NCI-H446 treated with DMSO at 0.1 percent for 48 hours (cell line): Measurements from ENCODE around the gene CABP4.

Source experiments
- DNase-seq: peaks from one replicate; lab custom pipeline; 2025; lab: John Stamatoyannopoulos, UW

The CABP4 gene

DNA sequence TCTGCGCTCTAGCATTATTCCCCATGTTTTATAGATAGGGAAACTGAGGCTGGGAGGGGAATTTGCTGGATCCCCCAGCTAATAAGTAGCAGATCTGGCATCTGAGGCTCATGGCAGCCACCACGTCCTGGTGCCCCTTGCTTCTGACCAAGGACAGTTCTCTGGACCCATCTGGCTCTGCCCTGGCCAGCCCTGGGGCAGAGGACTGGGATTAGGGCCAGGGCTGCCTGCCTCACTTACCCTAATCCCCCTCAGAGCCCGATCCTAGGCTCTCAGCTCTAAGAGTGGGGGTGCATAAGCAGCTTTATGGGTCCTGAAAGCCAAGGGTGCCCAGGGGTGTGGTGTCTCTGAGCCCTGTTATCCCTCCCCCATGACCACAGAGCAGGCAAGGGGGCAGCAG lies at the start of gene CABP4:
CABP4 (plus strand) TSS at position 301 of the 400 bp plus-strand sequence; CDS start at position 371, 70 bp downstream.
- no peak for DNase-seq

DNA sequence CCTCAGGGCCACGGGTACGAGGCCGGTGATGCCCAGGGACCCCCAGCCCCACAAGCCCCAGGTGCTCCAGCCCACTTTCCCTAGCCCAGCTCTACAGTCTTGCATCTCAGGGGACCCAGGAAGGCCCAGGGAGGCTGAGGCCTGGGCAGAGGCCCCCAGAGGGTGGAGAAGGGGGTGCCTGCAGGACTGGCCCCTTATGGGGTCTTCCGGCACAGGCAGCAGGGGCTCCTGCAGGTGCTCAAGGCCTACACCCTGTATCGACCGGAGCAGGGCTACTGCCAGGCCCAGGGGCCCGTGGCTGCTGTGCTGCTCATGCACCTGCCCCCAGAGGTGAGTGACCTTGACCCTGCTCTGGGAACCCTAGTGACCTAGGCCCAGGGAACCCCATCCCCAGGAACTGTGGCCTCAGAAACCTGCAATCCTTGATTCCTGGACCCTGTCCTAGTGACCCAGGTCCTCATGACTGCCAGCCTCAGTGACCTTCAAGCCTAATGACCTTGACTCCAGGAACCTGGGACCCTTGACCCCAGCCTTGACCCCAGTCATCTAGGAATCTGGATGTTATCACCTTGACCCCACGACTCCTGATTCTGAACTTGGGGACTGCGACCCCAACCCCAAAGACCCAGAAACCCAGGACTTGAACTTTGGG lies 49.3 kb upstream of the CABP4 start:
- no peak for DNase-seq

DNA sequence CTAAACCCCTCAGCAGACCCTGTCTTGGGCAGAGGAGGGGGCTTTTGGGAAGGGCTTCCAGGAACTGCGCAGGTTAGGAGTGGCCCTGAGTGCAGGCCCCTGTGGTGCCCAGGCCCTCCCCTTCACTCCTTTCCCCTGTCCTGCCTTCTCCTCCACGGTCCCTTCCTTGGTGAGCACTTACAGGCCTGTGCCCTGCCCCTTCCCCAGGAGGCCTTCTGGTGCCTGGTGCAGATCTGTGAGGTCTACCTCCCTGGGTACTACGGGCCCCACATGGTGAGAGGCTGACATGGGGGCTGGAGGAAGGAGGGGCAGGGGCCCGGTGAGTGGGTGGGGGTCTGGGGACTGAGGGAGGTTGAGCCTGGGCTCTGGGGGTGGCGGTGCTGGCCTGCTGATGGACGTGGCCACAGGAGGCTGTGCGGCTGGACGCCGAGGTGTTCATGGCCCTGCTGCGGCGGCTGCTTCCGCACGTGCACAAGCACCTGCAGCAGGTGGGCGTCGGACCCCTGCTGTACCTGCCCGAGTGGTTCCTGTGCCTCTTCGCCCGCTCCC lies 48.7 kb upstream of the CABP4 start:
- no peak for DNase-seq

DNA sequence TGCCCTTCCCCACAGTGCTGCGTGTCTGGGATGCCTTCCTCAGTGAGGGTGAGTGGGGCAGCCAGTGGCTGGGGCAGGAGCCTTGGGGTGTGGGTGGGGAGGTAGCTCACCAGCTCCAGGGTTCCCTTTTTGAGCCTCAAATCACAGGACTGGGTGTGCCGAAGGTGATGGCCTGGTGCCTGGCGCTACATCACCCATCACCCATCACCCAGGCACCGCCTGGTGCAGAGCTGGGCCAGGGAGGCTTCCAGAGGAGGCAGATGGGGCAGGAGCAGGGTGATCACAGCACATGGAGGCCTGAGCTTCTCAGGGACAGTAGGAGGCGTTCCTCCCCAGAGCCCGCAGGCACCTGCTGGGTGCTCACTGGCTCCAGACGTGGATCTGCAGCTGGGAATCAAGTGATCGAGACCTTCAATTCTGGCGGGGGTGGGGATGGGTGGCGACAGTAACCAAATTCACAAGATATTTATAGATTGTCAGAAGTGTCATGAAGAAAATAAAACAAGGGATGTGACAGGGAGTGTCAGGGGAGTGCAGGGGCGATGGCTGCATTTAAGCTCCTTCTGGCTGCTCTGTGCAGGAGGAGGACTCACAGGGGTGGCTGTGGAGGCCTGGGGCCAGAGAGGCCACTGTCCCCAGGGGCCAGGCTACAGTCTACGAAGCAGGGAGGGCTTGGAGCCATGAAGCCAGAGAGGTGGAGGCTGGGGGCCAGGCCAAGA lies 48.0 kb upstream of the CABP4 start:
- DNase-seq: no peak

DNA sequence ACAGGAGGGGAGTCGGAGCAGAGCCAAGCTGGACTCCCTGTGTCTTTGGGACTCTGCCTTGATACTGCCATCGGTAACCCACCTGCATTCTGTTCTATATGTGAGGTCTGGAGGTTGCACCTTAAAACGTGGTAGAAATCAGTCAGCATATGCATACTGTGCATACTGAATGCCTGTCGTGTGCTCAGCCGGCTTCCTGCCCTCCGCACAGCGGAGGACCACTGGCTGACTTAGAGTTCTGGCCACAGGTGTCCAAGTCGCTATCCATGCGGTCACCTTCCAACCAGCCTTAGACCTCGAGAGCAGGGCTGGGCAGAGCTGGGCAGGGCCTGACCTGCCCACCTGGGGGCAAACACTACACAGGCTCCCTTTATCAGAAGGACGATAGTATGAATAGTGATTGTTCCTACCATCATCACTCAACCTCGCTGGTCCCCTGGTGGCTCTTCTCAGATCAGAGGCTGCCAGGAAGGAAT lies 47.4 kb upstream of the CABP4 start:
- no peak for DNase-seq

DNA sequence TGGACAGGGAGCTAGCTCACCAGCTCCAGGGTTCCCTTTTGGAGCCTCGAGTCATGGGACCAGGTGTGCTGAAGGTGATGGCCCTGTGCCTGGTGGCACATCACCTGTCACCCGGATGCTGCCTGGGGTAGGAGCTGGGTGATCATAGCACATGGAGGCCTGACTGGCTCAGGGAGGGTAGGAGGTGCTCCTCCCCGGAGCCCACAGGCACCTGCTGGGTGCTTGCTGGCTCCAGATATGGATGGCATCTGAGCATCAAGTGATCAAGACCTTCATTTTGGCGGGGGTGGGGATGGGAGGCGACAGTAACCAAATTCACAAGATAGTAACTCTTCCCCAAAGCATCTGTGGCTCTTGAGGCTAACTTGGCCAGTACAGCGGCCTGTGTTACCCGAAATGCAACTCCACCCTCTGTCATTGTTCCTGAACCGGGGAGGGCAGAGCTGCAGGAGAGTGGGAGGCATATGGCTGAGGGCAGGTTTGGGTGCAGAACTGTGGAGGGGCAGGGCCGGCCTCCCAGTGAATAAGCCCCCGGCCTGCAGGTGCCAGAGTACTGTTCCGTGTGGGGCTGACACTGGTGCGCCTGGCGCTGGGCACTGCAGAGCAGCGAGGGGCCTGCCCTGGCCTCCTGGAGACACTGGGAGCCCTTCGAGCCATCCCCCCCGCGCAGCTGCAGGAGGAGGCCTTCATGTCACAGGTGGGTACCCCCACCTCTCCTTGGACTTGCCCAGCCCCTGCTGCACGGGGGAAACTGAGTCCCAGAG lies 46.5 kb upstream of the CABP4 start:
- no peak for DNase-seq

DNA sequence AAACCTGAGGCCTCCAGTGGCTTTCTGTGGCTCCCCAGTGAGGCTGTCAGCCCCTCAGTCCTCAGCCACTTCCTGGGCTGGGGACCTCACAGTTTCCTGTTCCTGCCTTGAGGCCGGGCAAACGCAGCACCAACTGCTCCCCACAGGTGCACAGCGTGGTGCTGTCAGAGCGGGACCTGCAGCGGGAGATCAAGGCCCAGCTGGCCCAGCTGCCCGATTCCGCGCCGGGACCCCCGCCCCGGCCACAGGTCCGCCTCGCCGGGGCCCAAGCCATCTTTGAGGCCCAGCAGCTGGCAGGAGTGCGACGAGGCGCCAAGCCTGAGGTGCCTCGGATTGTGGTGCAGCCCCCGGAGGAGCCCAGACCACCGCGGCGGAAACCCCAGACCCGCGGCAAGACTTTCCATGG lies 45.9 kb upstream of the CABP4 start:
- DNase-seq: no peak

DNA sequence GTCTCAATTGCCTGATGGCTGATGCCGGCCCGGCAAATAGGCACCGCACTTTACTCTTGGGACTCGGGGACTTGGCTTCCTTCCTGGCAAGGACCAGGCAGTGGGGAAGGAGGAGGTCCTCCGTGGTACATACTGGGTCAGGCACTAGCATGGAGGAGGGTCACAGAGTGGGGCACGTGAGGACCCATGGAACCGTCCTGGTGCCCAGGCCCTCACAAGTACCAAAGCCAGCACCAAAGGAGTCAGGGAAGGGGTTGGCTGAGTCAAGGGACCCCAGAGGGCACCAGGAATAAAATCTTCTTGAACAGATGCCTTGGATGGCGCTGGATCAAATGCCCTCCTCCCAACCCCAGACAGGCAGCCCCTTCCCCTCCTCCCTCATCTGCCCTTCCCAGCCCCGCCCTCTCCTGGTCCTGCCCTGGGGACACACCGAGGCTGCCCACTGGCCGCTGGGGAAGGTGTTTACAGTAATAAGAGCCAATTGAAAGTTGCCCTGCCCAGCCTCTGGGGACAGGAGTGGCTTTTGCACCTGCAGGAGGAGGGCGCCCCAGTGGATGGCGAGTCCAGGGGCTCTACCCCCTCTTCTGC lies 45.3 kb upstream of the CABP4 start:
- no peak for DNase-seq

DNA sequence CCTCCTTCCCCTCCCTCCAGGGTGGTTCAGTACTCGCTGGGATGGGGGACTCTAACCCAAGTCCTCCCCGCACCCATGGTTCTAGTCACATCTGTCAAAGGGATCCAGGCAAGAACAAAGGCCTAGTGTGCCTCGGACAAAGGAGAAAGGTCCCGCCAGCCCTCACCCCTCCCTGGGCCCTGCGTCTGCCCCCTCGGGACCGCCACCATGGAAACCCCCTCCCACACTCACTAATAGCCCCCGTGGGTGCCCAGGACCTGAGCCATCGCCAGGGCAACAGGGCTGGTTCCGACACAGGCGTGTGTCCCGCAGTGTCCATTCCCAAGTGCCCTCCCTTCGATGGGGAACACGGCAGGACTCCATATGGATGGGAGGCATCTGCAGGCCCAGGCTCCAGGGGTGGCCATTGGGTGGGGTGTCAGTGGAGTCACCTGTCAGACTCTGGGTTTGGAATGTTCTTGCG lies 44.8 kb upstream of the CABP4 start:
- DNase-seq: no peak

DNA sequence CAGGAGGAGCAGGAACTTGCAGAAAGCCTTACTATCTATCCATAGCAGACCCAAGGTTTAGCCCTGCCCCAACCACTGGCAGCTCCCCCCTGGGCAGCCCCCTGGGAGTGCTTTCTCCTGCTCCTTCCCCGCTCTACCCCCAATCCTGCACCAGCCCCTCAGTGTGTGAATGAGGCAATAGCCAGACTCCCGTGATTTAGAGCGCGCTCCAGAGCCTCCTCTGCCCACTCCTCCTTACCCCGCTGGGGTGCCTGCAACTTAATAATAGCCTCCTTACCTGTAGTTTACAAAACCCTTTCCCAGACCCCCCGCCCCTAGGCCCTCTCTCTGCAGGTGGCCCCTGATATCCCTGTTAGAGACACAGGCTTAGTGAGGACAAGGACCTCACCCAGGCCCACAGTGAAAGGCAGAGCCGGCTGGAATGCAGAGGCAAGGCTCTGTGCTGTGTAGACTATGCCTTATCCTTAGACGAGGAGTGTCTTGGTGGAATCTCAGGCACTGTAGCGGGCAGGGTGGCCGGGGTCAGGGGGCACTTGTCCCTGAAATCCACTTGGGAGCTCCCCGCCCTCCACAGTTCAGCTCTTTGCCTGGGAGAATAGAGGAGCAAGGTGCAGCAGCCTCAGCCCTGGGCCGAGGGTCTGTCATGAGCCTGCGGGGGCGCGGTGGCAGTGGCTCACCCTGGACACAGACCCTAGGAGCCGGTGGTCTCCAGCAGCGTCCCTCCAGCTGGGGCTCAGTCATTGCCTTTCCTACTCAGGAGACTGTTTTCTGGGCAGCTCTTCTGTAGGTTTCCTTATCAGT lies 44.0 kb upstream of the CABP4 start:
- no peak for DNase-seq

DNA sequence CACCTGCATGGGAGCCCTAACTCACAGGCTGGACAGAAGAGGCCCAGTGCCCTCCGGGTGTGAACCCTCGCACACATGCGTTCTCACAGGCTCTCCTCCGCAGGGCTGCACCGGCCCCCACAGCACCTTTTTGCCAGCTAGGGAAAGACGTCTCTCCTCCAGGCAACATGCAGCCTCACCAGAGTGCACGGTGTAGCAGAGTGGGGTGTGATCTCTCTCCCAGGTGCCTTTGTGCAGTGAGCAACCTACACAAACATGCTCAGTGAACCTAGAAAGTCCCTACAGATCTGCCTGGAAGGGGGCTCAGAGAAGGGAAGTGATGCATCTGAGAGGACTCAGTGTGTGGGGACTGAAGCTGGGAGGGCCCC lies 43.4 kb upstream of the CABP4 start:
- no peak for DNase-seq

DNA sequence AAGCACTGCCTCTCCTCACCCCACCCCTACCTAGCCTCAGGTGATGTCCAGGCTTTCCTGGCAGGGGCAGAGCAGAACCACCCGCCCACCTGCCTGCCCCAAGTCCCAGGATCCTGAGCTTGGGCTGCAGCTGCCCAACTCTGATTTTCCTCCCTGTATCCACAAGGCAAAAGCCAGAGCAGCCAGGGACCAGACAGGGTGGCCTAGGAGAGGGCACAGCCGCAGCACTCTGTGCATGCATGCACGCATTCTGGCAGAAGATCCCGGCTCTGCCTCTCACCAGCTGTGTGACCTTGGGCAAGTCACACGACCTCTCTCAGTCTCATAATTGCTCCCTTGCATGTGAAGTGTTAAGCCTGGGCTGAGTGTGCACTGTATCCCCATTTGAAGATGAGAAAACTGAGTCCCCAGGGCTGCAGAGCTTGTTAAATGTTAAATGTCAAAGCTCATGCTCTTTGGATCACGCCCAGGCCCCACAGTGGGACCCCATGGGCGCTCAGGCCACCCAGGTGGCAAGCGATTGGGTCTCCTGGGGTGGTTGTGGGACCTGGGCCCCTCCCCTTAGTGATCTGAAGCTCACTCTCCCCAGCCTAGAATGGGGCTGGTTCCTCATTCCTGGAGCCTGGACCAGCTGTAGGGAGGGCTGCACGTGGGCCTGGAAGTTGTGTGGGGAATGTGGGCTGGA lies 42.5 kb upstream of the CABP4 start:
- DNase-seq: no peak

DNA sequence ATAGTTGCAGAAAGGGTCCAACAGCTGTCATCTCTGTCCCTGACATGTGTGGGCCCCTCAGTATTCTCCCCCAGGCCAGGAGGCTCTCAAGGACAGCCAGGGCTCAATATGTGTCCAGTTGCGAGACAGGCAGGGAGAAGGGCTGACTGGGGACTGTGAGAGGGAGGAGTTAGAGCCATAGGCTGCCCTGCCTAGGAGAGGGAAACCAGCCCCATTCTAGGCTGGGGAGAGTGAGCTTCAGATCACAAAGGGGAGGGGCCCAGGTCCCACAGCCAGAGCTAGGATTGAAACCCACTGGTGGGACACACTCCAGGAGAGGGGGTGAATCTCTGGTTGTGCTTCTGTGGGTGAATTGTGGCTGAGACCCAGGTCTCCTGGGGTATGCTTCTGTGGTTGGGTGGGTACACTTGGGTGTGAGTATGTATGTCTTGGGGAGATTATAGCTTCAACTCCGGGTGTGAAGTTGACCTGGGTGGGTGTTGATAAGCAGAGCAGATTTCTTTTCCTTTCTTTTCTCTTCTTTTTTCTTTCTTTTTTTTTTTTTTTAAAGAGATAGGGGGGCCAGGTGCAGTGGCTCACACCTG lies 41.8 kb upstream of the CABP4 start:
- DNase-seq: no peak

DNA sequence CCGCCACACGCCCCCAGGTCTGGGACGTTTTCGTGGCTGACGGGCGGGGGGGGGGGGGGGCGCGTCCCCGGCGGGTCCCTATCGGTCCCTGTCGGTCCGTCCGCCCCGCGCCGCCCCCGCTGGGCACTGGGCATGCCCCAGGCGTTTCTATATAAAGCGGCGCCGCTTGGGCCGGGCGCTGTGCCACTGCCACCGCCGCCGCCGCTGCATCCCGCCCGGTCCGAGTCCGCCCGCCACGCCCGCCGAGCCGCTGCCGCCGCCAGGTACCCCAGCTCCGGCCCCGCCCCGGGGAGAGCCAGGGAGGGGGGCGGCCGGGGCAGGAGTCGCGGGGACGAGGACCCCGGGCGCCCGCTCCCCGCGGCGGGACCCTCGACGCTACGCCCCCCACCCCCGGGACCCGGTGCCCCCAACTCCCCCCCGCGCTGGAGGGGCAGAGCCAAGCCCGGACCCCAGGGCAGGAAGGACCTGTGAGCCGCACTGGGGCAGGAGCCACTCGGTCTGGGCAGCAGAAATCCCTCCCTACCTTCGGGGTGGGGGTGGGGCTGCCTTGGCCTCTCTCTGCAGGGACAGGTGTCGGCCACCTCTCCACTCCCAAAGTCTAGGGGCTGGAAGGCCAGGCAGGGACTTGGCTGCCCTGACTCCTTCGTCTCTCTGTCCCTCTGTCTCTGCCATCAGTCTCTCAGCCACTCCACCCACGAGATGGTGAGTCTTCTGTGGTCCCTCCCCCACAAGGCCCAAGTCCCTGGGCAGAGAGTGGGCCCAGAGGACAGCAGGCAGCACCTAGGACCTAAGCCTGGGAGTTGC lies 39.5 kb upstream of the CABP4 start, which contains the start of gene CARNS1:
CARNS1 (plus strand) TSS at position 178 of the 804 bp plus-strand sequence; CDS start at position 700, 522 bp downstream.
- no peak for DNase-seq

DNA sequence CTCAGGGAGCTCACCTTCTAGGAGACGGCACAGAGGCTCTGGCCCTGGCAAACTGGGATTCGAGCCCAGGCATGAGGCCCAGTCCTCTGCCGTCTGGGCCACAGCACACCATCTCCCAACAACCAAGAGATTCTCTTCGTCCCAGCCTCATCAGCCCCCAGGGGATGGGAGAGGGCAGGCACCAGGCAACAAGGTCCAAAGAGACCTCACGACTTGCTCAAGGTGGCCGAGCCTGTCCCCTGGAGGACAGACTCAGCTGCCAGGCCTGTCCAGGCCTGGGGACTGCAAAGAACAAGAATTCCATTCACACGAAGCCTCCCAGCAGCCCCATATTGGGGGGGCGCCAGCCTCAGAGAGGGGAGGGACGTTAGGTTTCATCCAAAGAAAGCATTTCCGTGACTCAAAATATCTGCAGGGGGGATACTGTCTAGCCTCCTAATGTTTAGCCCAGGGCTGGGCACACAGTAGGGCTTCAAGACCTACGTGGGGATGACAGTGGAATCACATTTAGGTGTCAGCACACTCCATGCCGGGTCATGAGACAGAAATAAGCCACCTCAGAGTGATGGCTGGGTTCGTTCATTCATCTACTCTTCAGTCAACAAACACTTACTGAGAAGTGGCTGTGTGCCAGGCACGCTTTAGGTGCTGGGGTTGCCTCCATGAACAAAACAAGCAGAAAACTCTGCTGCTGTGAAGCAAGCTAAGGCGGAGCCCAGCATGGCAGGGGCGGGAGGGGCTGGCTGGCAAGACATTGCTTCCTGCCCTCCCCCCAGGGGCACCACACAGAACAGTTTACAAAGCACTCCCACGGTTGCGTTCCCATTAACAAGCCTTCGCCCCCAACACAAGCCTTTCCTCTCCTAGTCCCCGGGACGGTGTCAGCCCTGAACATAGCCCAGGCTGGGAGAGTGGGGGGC lies 38.5 kb upstream of the CABP4 start:
- DNase-seq: peak; percentile 41

DNA sequence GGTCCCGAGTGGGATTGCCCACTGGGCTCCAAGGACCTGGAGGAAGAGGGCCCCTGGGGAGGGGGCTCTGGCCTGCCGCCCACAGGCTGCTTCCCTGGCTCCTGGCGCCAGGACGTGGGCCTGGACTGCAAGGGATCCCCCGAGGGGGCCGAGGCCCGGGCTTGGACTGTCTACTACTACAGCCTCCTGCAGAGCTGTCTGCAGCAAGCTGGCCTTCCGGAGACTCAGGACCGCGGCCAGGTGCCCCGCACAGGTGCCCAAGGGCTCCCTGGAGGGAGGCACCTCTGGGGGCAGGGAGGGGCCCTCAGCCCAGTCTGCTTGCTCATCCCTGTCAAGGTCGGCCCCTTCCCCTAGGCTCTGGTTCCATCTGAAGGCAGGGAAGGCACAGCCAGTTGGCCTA lies 37.7 kb upstream of the CABP4 start:
- DNase-seq: no peak

DNA sequence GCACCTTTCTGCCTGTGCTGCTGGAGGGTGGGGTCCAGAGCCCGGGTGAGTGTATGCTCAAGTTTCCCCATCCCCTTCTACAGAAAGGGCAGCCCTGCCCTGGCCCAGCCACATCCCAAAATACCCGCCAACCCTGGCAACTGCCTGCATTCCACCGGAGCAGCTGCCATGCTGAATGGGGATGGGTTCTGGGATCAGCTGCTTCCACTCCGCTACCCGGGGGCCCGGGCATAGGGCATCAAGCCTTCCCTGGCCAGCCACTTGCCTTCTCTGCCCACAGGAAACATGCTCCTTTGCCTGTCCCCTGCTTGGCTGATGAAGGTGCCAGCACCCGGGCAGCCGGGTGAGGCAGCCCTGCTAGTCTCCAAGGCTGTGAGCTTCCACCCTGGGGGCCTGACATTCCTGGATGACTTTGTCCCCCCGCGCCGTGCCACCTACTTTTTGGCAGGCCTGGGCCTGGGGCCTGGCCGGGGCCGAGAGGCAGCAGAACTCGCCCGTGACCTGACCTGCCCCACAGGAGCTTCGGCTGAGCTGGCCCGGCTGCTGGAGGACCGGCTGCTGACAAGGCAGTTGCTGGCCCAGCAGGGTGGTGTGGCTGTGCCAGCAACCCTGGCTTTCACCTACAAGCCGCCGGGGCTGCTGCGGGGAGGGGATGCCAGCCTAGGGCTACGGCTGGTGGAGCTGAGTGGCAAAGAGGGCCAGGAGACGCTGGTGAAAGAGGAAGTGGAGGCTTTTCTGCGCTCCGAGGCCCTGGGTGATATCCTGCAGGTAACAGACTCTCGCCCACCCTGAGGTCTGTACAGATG lies 36.5 kb upstream of the CABP4 start:
- peak; percentile 28 for DNase-seq
